ENCODE data around the gene PIP4K2A. TPM values are rescaled to one million over a fixed set of nuclear protein-coding genes. Genes with fewer than 3 reads are reported as not detected.

The PIP4K2A gene
- total RNA-seq, 1 donor from 2014 or later = 34.9 TPM

GRCh38 chr10:22613011-22613410, 101.4 kb downstream of the PIP4K2A start:
- peaks cover 0 to 13% of the 10 kb centered on the region in 2 donors for H3K4me1 ChIP-seq
- no peaks in the 10 kb centered on the region for H3K9me3 ChIP-seq
- TF ChIP-seq, protein P1, sequence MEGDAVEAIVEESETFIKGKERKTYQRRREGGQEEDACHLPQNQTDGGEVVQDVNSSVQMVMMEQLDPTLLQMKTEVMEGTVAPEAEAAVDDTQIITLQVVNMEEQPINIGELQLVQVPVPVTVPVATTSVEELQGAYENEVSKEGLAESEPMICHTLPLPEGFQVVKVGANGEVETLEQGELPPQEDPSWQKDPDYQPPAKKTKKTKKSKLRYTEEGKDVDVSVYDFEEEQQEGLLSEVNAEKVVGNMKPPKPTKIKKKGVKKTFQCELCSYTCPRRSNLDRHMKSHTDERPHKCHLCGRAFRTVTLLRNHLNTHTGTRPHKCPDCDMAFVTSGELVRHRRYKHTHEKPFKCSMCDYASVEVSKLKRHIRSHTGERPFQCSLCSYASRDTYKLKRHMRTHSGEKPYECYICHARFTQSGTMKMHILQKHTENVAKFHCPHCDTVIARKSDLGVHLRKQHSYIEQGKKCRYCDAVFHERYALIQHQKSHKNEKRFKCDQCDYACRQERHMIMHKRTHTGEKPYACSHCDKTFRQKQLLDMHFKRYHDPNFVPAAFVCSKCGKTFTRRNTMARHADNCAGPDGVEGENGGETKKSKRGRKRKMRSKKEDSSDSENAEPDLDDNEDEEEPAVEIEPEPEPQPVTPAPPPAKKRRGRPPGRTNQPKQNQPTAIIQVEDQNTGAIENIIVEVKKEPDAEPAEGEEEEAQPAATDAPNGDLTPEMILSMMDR (IDR thresholded peaks at IDR 0.05) = no peak
- H3K27ac ChIP-seq = no peak overlapping the region
- intact Hi-C loops (cut with DNase I) = no loop called here
- no peak overlapping the region for H3K4me3 ChIP-seq
- no peaks in the 10 kb centered on the region for H3K27me3 ChIP-seq
- peaks cover 8 to 23% of the 10 kb centered on the region in 2 donors for H3K36me3 ChIP-seq
- no peak for DNase-seq (ENCODE audit: low spot score in 2 of 2)

DNA sequence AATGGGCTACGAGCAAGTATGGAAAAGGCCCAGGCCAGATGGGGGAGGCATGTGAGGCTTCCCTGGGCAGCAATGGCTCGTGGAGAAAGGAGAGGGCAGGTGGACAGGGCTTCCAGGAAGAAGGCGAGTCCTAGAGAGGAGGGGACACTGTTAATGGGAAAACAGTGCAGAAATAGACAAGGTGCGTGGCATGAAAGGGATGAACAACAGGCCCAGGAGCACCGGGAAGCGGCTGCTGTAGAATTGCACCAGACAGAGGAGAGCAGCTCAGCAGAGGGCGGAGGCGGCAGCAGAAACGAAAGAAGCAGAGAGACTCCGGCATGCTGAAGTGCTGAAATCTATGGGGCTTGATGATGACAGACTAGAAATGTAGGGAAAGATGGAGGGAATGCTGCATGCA, 102.1 kb downstream of the PIP4K2A start:
- DNase-seq (ENCODE audit: low spot score in 2 of 2) = no peak
- Histone ChIP-seq H3K9me3 (no peaks in the 10 kb centered on the region), H3K4me3 (no peak overlapping the region), H3K27me3 (no peaks in the 10 kb centered on the region), H3K4me1 (peaks cover 0 to 8% of the 10 kb centered on the region in 2 donors), H3K36me3 (peaks cover 13 to 30% of the 10 kb centered on the region in 2 donors), H3K27ac (no peak overlapping the region)
- intact Hi-C loops (cut with DNase I) = no loop called here
- TF ChIP-seq, protein P1 (IDR thresholded peaks at IDR 0.05) = no peak

DNA sequence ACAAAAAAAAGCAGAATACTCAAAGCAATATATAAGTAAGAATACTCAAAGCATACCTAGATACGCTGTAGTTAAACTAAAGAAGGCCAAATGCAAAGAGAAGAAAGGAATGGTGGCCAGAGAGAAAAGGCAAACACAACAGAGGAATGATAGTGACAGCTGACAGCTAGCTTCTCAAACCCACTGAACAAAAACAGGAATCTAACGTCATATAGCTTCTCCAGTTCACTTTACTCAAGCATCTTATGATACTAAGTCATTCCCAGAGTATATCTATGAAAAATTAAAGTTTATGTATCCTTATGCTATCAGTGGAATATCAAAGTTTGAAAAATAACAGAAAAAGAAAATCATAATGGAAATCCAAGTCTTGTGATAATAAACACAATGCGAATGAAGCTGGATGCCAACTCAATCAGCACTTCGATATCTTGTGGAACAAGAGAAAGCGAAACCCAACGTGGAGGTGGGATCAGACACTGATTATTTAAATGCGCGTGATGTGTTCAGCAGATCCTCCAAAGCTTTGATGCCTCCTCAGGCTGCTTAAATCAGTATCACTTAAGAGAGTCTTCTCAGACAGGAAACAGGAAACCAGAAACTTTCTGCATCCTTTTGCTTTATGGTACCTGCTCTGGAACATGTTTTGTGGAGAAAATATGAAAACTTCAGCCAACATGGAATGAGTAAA, 102.8 kb downstream of the PIP4K2A start:
- intact Hi-C loops (cut with DNase I) = no loop called here
- TF ChIP-seq, protein P1 (IDR thresholded peaks at IDR 0.05) = no peak
- H3K4me3 ChIP-seq = no peak overlapping the region
- H3K36me3 ChIP-seq = peaks cover 13 to 37% of the 10 kb centered on the region in 2 donors
- no peaks in the 10 kb centered on the region for H3K9me3 ChIP-seq
- no peaks in the 10 kb centered on the region for H3K27me3 ChIP-seq
- DNase-seq (ENCODE audit: low spot score in 2 of 2) = no peak
- H3K27ac ChIP-seq = no peak overlapping the region
- peaks cover 0 to 8% of the 10 kb centered on the region in 2 donors for H3K4me1 ChIP-seq

GRCh38 chr10:22610610-22611009, 103.8 kb downstream of the PIP4K2A start:
- H3K36me3 ChIP-seq = peaks cover 13 to 40% of the 10 kb centered on the region in 2 donors
- H3K27me3 ChIP-seq = no peaks in the 10 kb centered on the region
- intact Hi-C loops (cut with DNase I) = no loop called here
- H3K9me3 ChIP-seq = no peaks in the 10 kb centered on the region
- TF ChIP-seq, protein P1 (IDR thresholded peaks at IDR 0.05) = no peak
- no peak overlapping the region for H3K4me3 ChIP-seq
- DNase-seq (ENCODE audit: low spot score in 2 of 2) = no peak
- no peaks in the 10 kb centered on the region for H3K4me1 ChIP-seq
- no peak overlapping the region for H3K27ac ChIP-seq

DNA sequence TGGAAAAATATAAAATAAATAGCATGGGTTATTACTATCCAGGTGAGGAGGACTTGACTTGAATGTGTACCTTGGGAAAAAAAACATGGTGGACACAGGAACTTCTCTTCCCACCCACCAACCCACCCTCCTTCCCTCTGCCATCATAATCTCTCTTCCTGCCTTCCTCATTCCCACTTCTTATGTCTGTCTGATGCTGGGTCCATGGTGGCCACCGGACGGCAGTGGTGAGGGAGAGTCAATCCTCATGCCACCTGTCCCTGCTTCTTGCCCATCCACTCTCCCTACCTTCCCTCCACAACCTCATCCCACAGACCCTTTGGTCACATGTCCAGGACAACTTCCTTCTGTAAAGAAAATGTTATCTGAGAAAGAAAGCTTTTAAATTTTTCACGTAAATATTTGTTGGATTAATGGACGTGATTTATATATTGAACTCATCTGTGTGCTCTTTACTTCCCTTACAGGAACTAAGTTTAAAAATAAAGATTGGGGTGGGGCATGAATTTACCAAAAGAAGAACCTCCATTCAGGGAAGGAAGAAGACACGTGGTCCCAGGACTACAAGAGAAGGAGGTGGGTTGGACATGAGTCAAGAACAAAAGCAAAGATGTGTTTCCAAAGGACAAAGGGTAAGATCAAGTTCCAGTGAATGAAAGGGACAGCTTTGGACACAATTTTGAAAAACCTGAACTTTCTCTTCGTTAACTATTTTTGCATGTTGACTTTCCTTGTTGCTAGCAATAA, 104.5 kb downstream of the PIP4K2A start:
- Histone ChIP-seq H3K4me3 (no peak overlapping the region), H3K4me1 (no peaks in the 10 kb centered on the region), H3K9me3 (no peaks in the 10 kb centered on the region), H3K27ac (no peak overlapping the region), H3K27me3 (no peaks in the 10 kb centered on the region), H3K36me3 (peaks cover 13 to 40% of the 10 kb centered on the region in 2 donors)
- no peak for DNase-seq (ENCODE audit: low spot score in 2 of 2)
- intact Hi-C loops (cut with DNase I) = no loop called here
- TF ChIP-seq, protein P1 (IDR thresholded peaks at IDR 0.05) = no peak
